ENCODE measurements around the gene VPS37B. TPM values are rescaled to one million over a fixed set of nuclear protein-coding genes. Genes with fewer than 3 reads are reported as not detected.

Gene VPS37B
- total and polyA plus RNA-seq, 12 donors: 11.0 to 52.4 (median 28.0) TPM

GRCh38 chr12:122886851-122887818, 8.8 kb downstream of the VPS37B start:
- Histone ChIP-seq H3K9me3 (replicated peaks in 1 of 3) (no peaks in the 10 kb centered on the region), H3K4me1 (replicated peaks in 1 of 2) (peaks cover 72 to 84% of the 10 kb centered on the region in 2 donors), H3K27ac (peak overlapping the region; percentile 82 to 95 (median 87)), H3K4me3 (no peak overlapping the region), H3K27me3 (no peaks in the 10 kb centered on the region), H3K36me3 (replicated peaks in 1 of 2) (no peaks in the 10 kb centered on the region)
- intact Hi-C loops (cut with DNase I): no loop called here
- WGBS, 4 donors: 51 to 59% (median 56%) methylated on average over 10 of the region's 10 CpGs
- DNase-seq: peak in 1 of 7 donors; percentile 50
- TF ChIP-seq POLR2A (IDR thresholded peaks at IDR 0.05): no peak
- no peak for TF ChIP-seq CTCF (IDR thresholded peaks at IDR 0.05)

DNA sequence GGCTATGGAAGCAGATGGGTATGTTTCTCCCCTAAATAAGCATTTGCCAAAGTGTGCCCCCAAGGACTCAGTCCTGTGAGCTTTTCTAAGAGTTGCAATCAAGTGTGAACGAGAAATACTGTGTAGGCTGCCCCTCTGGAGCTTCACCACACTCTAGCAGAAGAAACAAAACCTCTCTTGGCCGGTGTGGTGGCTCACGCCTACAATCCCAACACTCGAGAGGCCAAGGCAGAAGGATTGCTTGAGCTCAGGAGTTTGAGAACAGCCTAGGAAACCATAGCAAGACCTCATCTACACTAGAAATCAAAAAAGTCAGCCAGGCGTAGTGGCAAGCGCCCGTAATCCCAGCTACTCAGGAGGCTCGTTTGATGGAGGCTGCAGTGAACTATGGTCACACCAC, 9.8 kb downstream of the VPS37B start:
- H3K27ac ChIP-seq: peak overlapping the region in 2 of 5 donors; percentile 11 to 87
- no peaks in the 10 kb centered on the region for H3K27me3 ChIP-seq
- TF ChIP-seq CTCF (IDR thresholded peaks at IDR 0.05) (no peak), POLR2A (IDR thresholded peaks at IDR 0.05) (no peak)
- no peaks in the 10 kb centered on the region for H3K36me3 ChIP-seq (replicated peaks in 1 of 2)
- H3K4me3 ChIP-seq: no peak overlapping the region
- peaks cover 62 to 84% of the 10 kb centered on the region in 2 donors for H3K4me1 ChIP-seq (replicated peaks in 1 of 2)
- H3K9me3 ChIP-seq (replicated peaks in 1 of 3): no peaks in the 10 kb centered on the region
- 92 to 95% (median 93%) methylated on average over 8 of the region's 8 CpGs for WGBS, 4 donors
- peak in 1 of 7 donors; percentile 24 for DNase-seq
- intact Hi-C loops (cut with DNase I): no loop called here

DNA sequence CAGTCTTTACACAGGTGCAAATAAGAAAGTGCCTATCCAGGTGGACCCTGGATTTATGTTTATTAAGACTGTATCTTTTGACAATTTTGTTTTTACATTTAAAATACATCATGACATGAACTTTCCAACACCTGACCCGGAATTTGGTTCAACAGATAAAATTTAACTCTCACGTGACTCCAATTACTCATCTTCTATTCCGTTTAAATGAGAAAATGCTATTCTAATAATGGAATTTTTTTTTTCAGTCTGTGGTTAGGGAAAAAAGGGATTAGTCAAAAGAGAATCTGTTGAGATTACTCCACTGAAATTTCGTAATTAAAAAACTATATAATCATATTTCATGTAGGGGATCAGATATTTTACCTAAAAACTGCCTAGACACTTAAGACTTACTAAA, 11.1 kb downstream of the VPS37B start:
- Histone ChIP-seq H3K36me3 (replicated peaks in 1 of 2) (no peaks in the 10 kb centered on the region), H3K4me3 (no peak overlapping the region), H3K27me3 (no peaks in the 10 kb centered on the region), H3K9me3 (replicated peaks in 1 of 3) (no peaks in the 10 kb centered on the region), H3K27ac (peak overlapping the region in 1 of 5 donors; percentile 23), H3K4me1 (replicated peaks in 1 of 2) (peaks cover 53 to 82% of the 10 kb centered on the region in 2 donors)
- intact Hi-C loops (cut with DNase I): no loop called here
- WGBS, 4 donors: 25 to 44% (median 32%) methylated on average over 4 of the region's 4 CpGs
- no peak for DNase-seq
- TF ChIP-seq POLR2A (IDR thresholded peaks at IDR 0.05): no peak
- TF ChIP-seq CTCF (IDR thresholded peaks at IDR 0.05): no peak

DNA sequence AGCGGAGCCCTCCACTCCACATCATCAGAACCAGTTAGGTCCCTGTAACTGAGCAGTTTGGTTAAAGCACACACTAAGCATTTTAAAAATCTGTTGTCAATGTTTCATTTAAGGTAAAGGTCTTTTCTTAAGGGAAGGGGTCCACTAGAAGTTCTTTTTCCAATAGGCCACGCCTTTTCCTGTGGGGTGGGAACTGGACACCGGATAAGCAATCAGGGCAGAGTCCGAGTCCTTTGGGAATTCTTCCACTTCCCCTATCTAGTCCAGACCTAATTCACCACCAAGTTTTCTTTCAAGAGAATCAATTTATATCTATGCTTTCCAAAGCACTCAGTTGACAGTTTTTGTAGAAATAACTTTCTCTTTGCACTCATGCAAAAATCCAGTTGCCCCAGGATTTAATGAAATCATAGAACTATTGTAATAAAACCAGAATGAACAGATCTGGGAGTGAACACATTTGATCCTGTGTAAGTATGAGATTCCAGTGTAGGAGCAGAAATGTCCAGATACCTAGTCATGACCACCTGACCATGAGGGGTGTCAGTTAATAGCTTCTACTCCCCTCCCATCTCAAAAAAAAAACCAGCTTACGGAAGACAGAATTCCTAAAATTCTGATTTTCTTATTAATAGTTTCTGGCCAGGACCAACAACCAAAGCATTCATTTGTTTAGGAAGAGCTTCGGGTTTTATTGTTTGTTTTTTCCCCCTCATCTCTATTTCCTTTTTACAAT, 11.7 kb downstream of the VPS37B start:
- Histone ChIP-seq H3K27ac (peak overlapping the region in 3 of 5 donors; percentile 13 to 62 (median 23)), H3K9me3 (replicated peaks in 1 of 3) (no peaks in the 10 kb centered on the region), H3K36me3 (replicated peaks in 1 of 2) (no peaks in the 10 kb centered on the region), H3K4me3 (no peak overlapping the region), H3K27me3 (no peaks in the 10 kb centered on the region), H3K4me1 (replicated peaks in 1 of 2) (peaks cover 47 to 82% of the 10 kb centered on the region in 2 donors)
- intact Hi-C loops (cut with DNase I): no loop called here
- DNase-seq: peak in 2 of 7 donors; percentile 18 to 50
- 67 to 73% (median 72%) methylated on average over 6 of the region's 6 CpGs for WGBS, 4 donors
- no peak for TF ChIP-seq CTCF (IDR thresholded peaks at IDR 0.05)
